Measurements from ENCODE around the gene GNG8. TPM values are rescaled to one million over a fixed set of nuclear protein-coding genes. Genes with fewer than 3 reads are reported as not detected.

Gene GNG8
- total RNA-seq, 1 donor from 2014 or later, result 38.2 TPM

- Mint-ChIP-seq H3K36me3 (ENCODE audit: low read depth) (no peaks in the 10 kb centered on the region), H3K4me3 (no peak overlapping the region), H3K27me3 (peaks cover 35% of the 10 kb centered on the region), H3K27ac (no peak overlapping the region), H3K4me1 (peaks cover 15% of the 10 kb centered on the region), H3K9me3 (no peaks in the 10 kb centered on the region)
- CTCF ChIA-PET, result interaction anchor here (1.0 kb wide), 1 partner anchor 38 kb away, joined by 3 read pairs; no protein-coding TSS in a partner anchor
- ATAC-seq (ENCODE audit: low read depth) (no peak), DNase-seq (no peak)
- TF ChIP-seq, protein P1, sequence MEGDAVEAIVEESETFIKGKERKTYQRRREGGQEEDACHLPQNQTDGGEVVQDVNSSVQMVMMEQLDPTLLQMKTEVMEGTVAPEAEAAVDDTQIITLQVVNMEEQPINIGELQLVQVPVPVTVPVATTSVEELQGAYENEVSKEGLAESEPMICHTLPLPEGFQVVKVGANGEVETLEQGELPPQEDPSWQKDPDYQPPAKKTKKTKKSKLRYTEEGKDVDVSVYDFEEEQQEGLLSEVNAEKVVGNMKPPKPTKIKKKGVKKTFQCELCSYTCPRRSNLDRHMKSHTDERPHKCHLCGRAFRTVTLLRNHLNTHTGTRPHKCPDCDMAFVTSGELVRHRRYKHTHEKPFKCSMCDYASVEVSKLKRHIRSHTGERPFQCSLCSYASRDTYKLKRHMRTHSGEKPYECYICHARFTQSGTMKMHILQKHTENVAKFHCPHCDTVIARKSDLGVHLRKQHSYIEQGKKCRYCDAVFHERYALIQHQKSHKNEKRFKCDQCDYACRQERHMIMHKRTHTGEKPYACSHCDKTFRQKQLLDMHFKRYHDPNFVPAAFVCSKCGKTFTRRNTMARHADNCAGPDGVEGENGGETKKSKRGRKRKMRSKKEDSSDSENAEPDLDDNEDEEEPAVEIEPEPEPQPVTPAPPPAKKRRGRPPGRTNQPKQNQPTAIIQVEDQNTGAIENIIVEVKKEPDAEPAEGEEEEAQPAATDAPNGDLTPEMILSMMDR (IDR thresholded peaks at IDR 0.05), result no peak
- POLR2A ChIA-PET, result interaction anchor here (0.6 to 0.7 kb wide), 2 partner anchors 23 to 59 kb away, joined by 5 to 6 read pairs; no protein-coding TSS in a partner anchor
- intact Hi-C loops (cut with micrococcal nuclease), result no loop called here
Observed at GRCh38 chr19:46656541-46656940, 20.5 kb upstream of the GNG8 start.

GRCh38 chr19:46654621-46655152, 18.7 kb upstream of the GNG8 start:
- Mint-ChIP-seq H3K27me3 (peaks cover 43% of the 10 kb centered on the region), H3K4me1 (peaks cover 3% of the 10 kb centered on the region), H3K4me3 (no peak overlapping the region), H3K36me3 (ENCODE audit: low read depth) (no peaks in the 10 kb centered on the region), H3K9me3 (no peaks in the 10 kb centered on the region), H3K27ac (no peak overlapping the region)
- DNase-seq (no peak), ATAC-seq (ENCODE audit: low read depth) (no peak)
- ChIA-PET CTCF (no interaction called here), POLR2A (interaction anchor here (1.0 kb wide), 1 partner anchor 54 kb away, joined by 3 read pairs; the partner anchor contains the start of gene CALM3)
- TF ChIP-seq, protein P1 (IDR thresholded peaks at IDR 0.05), result no peak
- intact Hi-C loops (cut with micrococcal nuclease), result no loop called here

DNA sequence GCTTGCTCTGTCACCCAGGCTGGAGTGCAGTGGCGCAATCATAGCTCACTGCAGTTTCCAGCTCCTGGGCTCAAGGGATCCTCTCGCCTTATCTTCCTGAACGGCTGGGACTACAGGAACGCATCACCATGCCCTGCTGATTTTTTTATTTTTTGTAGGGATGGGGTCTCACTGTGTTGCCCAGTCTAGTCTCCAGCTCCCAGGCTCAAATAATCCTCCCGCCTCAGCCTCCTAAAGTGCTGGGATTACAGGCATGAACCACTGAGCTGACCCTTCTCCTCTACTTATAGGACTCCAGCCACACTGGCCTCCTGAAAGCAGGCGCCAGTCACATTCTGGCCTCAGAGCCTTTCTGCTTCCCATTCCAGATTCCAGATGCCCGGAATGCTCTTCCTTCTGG, 14.4 kb upstream of the GNG8 start:
- Mint-ChIP-seq H3K27me3 (peaks cover 53% of the 10 kb centered on the region), H3K9me3 (peaks cover 10% of the 10 kb centered on the region), H3K36me3 (ENCODE audit: low read depth) (no peaks in the 10 kb centered on the region), H3K4me3 (no peak overlapping the region), H3K4me1 (peaks cover 6% of the 10 kb centered on the region), H3K27ac (no peak overlapping the region)
- TF ChIP-seq, protein P1 (IDR thresholded peaks at IDR 0.05), result no peak
- ChIA-PET CTCF (no interaction called here), POLR2A (no interaction called here)
- DNase-seq (no peak), ATAC-seq (ENCODE audit: low read depth) (no peak)
- intact Hi-C loops (cut with micrococcal nuclease), result no loop called here

- POLR2A ChIA-PET, result interaction anchor here (1.0 kb wide), 1 partner anchor 31 kb away, joined by 3 read pairs; no protein-coding TSS in a partner anchor
Observed at GRCh38 chr19:46648961-46649960, 13.3 kb upstream of the GNG8 start.

More at GRCh38 chr19:46648961-46649960, 13.3 kb upstream of the GNG8 start:
- peaks cover 46% of the 10 kb centered on the region for H3K27me3 Mint-ChIP-seq
- DNase-seq (no peak), ATAC-seq (ENCODE audit: low read depth) (no peak)
- H3K4me1 Mint-ChIP-seq, result peaks cover 6% of the 10 kb centered on the region
- no peak overlapping the region for H3K27ac Mint-ChIP-seq
- CTCF ChIA-PET, result no interaction called here
- no peaks in the 10 kb centered on the region for H3K36me3 Mint-ChIP-seq (ENCODE audit: low read depth)
- peaks cover 10% of the 10 kb centered on the region for H3K9me3 Mint-ChIP-seq
- TF ChIP-seq, protein P1 (IDR thresholded peaks at IDR 0.05), result no peak
- intact Hi-C loops (cut with micrococcal nuclease), result no loop called here
- no peak overlapping the region for H3K4me3 Mint-ChIP-seq

All from activated B cell treated with CpG ODN at 0.5 μM for 24 hours (primary cell).